ENCODE data around the gene NAPEPLD. TPM values are rescaled to one million over a fixed set of nuclear protein-coding genes. Genes with fewer than 3 reads are reported as not detected.
"Not testable (repeated sequence)": the region's sequence is repeated elsewhere in the genome, so short reads cannot be mapped to it uniquely, and the experiment has no call there.

NAPEPLD gene
- polyA plus RNA-seq, 3 donors = 1.1 to 2.2 (median 1.6) TPM

GRCh38 chr7:103100348-103100747, 48.6 kb downstream of the NAPEPLD start:
- Mint-ChIP-seq H3K27ac (no peak overlapping the region), H3K4me3 (no peak overlapping the region), H3K36me3 (peaks cover 39 to 66% of the 10 kb centered on the region in 2 donors), H3K9me3 (no peaks in the 10 kb centered on the region), H3K27me3 (ENCODE audit: low read depth in 3 of 3) (no peaks in the 10 kb centered on the region), H3K4me1 (no peaks in the 10 kb centered on the region)
- no peak overlapping the region for H3K9ac ChIP-seq (ENCODE audit: insufficient read depth, low read length, poor library complexity, severe bottlenecking)
- H3K4me3 ChIP-seq (replicated peaks in 1 of 3; ENCODE audit: low read depth in 2 of 3, low read length in 3 of 3) = no peak overlapping the region
- no peak for TF ChIP-seq CTCF (IDR thresholded peaks at IDR 0.05)
- no peaks in the 10 kb centered on the region for H3K4me1 ChIP-seq (ENCODE audit: control insufficient read depth in 1 of 2, insufficient read depth in 2 of 2, low read length in 2 of 2)
- H3K9me3 ChIP-seq (replicated peaks in 1 of 2; ENCODE audit: control insufficient read depth in 1 of 2, insufficient read depth in 1 of 2, low read length in 2 of 2) = no peaks in the 10 kb centered on the region
- no peaks in the 10 kb centered on the region for H3K27me3 ChIP-seq (ENCODE audit: control insufficient read depth in 2 of 2, insufficient read depth in 2 of 2, low read length in 2 of 2)
- WGBS (ENCODE audit: insufficient coverage) = no CpG with 5 or more reads among the region's 3 CpGs
- H3K36me3 ChIP-seq (replicated peaks in 1 of 2; ENCODE audit: control insufficient read depth in 1 of 2, insufficient read depth in 2 of 2, low read length in 2 of 2) = peaks cover 30 to 77% of the 10 kb centered on the region in 2 donors
- H4K20me1 ChIP-seq (ENCODE audit: insufficient read depth, low read length) = no peaks in the 10 kb centered on the region
- H3K79me2 ChIP-seq (ENCODE audit: insufficient read depth, low read length) = no peaks in the 10 kb centered on the region
- no peak for DNase-seq
- H3K4me2 ChIP-seq (replicated peaks; ENCODE audit: extremely low read depth, low read length, poor library complexity, severe bottlenecking) = no peak overlapping the region
- no peak overlapping the region for H2AFZ ChIP-seq (ENCODE audit: insufficient read depth, low read depth, low read length, poor library complexity, severe bottlenecking)
- no peak overlapping the region for H3K27ac ChIP-seq (ENCODE audit: low read depth in 1 of 2, low read length in 2 of 2)
- intact Hi-C loops (cut with micrococcal nuclease) = no loop called here

- Histone ChIP-seq H3K79me2 (ENCODE audit: insufficient read depth, low read length) (no peaks in the 10 kb centered on the region), H3K9me3 (replicated peaks in 1 of 2; ENCODE audit: control insufficient read depth in 1 of 2, insufficient read depth in 1 of 2, low read length in 2 of 2) (no peaks in the 10 kb centered on the region), H4K20me1 (ENCODE audit: insufficient read depth, low read length) (no peaks in the 10 kb centered on the region), H3K4me2 (replicated peaks; ENCODE audit: extremely low read depth, low read length, poor library complexity, severe bottlenecking) (no peak overlapping the region), H3K4me3 (replicated peaks in 1 of 3; ENCODE audit: low read depth in 2 of 3, low read length in 3 of 3) (no peak overlapping the region), H3K27me3 (ENCODE audit: control insufficient read depth in 2 of 2, insufficient read depth in 2 of 2, low read length in 2 of 2) (no peaks in the 10 kb centered on the region), H3K9ac (ENCODE audit: insufficient read depth, low read length, poor library complexity, severe bottlenecking) (no peak overlapping the region), H2AFZ (ENCODE audit: insufficient read depth, low read depth, low read length, poor library complexity, severe bottlenecking) (no peak overlapping the region), H3K27ac (ENCODE audit: low read depth in 1 of 2, low read length in 2 of 2) (no peak overlapping the region), H3K36me3 (replicated peaks in 1 of 2; ENCODE audit: control insufficient read depth in 1 of 2, insufficient read depth in 2 of 2, low read length in 2 of 2) (peaks cover 32 to 75% of the 10 kb centered on the region in 2 donors), H3K4me1 (ENCODE audit: control insufficient read depth in 1 of 2, insufficient read depth in 2 of 2, low read length in 2 of 2) (no peaks in the 10 kb centered on the region)
- Mint-ChIP-seq H3K4me1 (no peaks in the 10 kb centered on the region), H3K9me3 (no peaks in the 10 kb centered on the region), H3K4me3 (no peak overlapping the region), H3K27ac (no peak overlapping the region), H3K36me3 (peaks cover 43 to 74% of the 10 kb centered on the region in 2 donors), H3K27me3 (ENCODE audit: low read depth in 3 of 3) (no peaks in the 10 kb centered on the region)
- intact Hi-C loops (cut with micrococcal nuclease) = no loop called here
- no peak for DNase-seq
- TF ChIP-seq CTCF (IDR thresholded peaks at IDR 0.05) = no peak
- WGBS (ENCODE audit: insufficient coverage) = 100% methylated on average over 1 of the region's 2 CpGs
Measured at GRCh38 chr7:103097041-103097440, 51.9 kb downstream of the NAPEPLD start.

- H4K20me1 ChIP-seq (ENCODE audit: insufficient read depth, low read length); H3K4me1 Mint-ChIP-seq; H3K27me3 ChIP-seq (ENCODE audit: control insufficient read depth in 2 of 2, insufficient read depth in 2 of 2, low read length in 2 of 2); H3K27me3 Mint-ChIP-seq (ENCODE audit: low read depth in 3 of 3); H2AFZ ChIP-seq (ENCODE audit: insufficient read depth, low read depth, low read length, poor library complexity, severe bottlenecking); H3K27ac Mint-ChIP-seq; H3K4me3 Mint-ChIP-seq; H3K9ac ChIP-seq (ENCODE audit: insufficient read depth, low read length, poor library complexity, severe bottlenecking); DNase-seq; H3K27ac ChIP-seq (ENCODE audit: low read depth in 1 of 2, low read length in 2 of 2); intact Hi-C loops (cut with micrococcal nuclease); H3K4me1 ChIP-seq (ENCODE audit: control insufficient read depth in 1 of 2, insufficient read depth in 2 of 2, low read length in 2 of 2); H3K9me3 ChIP-seq (replicated peaks in 1 of 2; ENCODE audit: control insufficient read depth in 1 of 2, insufficient read depth in 1 of 2, low read length in 2 of 2); H3K4me2 ChIP-seq (replicated peaks; ENCODE audit: extremely low read depth, low read length, poor library complexity, severe bottlenecking); H3K9me3 Mint-ChIP-seq; H3K4me3 ChIP-seq (replicated peaks in 1 of 3; ENCODE audit: low read depth in 2 of 3, low read length in 3 of 3); H3K79me2 ChIP-seq (ENCODE audit: insufficient read depth, low read length): not testable (repeated sequence)
- peaks cover 44 to 71% of the 10 kb centered on the region in 2 donors for H3K36me3 Mint-ChIP-seq
- peaks cover 34 to 72% of the 10 kb centered on the region in 2 donors for H3K36me3 ChIP-seq (replicated peaks in 1 of 2; ENCODE audit: control insufficient read depth in 1 of 2, insufficient read depth in 2 of 2, low read length in 2 of 2)
- WGBS (ENCODE audit: insufficient coverage) = no CpG with 5 or more reads among the region's 2 CpGs
Measured at GRCh38 chr7:103095558-103095957, 53.3 kb downstream of the NAPEPLD start.

All from CD14-positive monocyte (primary cell).